Stimulated activated CD4-positive, alpha-beta T cell treated with anti-CD3 and anti-CD28 coated beads, Interleukin-12 subunit alpha, Interleukin-12 subunit beta, amount 100 ng/mL, for 24 hours (primary cell): ENCODE measurements around the gene CASP8.
"Not testable (repeated sequence)": the region's sequence is repeated elsewhere in the genome, so short reads cannot be mapped to it uniquely, and the experiment has no call there.

Source experiments
- DNase-seq, 2 experiments: peaks; one replicate each; pipeline ENCODE4 v3.0.0-alpha.2; 2020; ENCODE audit warnings: low read depth in 2 of 2

Gene CASP8

GRCh38 chr2:201270293-201271001, 10.1 kb downstream of the CASP8 start:
- DNase-seq = no peak

GRCh38 chr2:201271917-201272316, 11.6 kb downstream of the CASP8 start:
- no peak for DNase-seq

- DNase-seq = no peak
These were observed 13.1 kb downstream of the CASP8 start for GRCh38 chr2:201273330-201273983.

GRCh38 chr2:201275069-201275468, 14.7 kb downstream of the CASP8 start:
- no peak for DNase-seq

- DNase-seq = no peak
These were observed 15.7 kb downstream of the CASP8 start for GRCh38 chr2:201275990-201276389.

- no peak for DNase-seq
These were observed 16.2 kb downstream of the CASP8 start for GRCh38 chr2:201276511-201276910.

GRCh38 chr2:201279079-201279478, 18.7 kb downstream of the CASP8 start:
- no peak for DNase-seq

- no peak for DNase-seq
These were observed 20.1 kb downstream of the CASP8 start for GRCh38 chr2:201280191-201281040.

- DNase-seq = no peak
These were observed 25.2 kb downstream of the CASP8 start for GRCh38 chr2:201285499-201285898.

GRCh38 chr2:201290457-201291148, 30.3 kb downstream of the CASP8 start:
- not testable (repeated sequence) for DNase-seq

- DNase-seq = no peak
These were observed 38.2 kb downstream of the CASP8 start for GRCh38 chr2:201298462-201299052.

GRCh38 chr2:201299929-201300328, 39.6 kb downstream of the CASP8 start:
- not testable (repeated sequence) for DNase-seq

GRCh38 chr2:201307876-201308275, 47.5 kb downstream of the CASP8 start:
- DNase-seq = no peak

- no peak for DNase-seq
These were observed 48.6 kb downstream of the CASP8 start for GRCh38 chr2:201308914-201309313.

- DNase-seq = no peak
These were observed 53.0 kb downstream of the CASP8 start for GRCh38 chr2:201313362-201313761.

GRCh38 chr2:201319511-201319910, 59.2 kb downstream of the CASP8 start:
- no peak for DNase-seq

- DNase-seq = no peak
These were observed 59.9 kb downstream of the CASP8 start for GRCh38 chr2:201320257-201320656.

GRCh38 chr2:201320701-201321100, 60.4 kb downstream of the CASP8 start:
- DNase-seq = no peak

GRCh38 chr2:201322772-201323171, 62.4 kb downstream of the CASP8 start:
- DNase-seq = no peak

- no peak for DNase-seq
These were observed 67.3 kb downstream of the CASP8 start for GRCh38 chr2:201327678-201328077.

- no peak for DNase-seq
These were observed 69.1 kb downstream of the CASP8 start for GRCh38 chr2:201329409-201329808.
